HEK293 (cell line): ENCODE results near the gene CMAS.

Source experiments
- CTCF ChIA-PET: fragments of 350-600 bp; formaldehyde crosslinking; extraction: SDS; loops from one replicate; lab custom pipeline; 2021; ENCODE audit warnings: antibody characterized with exemption; lab: Yijun Ruan, JAX
- POLR2A ChIA-PET: fragments of 300-600 bp; formaldehyde crosslinking; extraction: SDS; loops from one replicate; lab custom pipeline; 2020; ENCODE audit warnings: antibody characterized with exemption, inconsistent platforms; lab: Yijun Ruan, JAX
- H3K27ac ChIP-seq: fragments of 200-500 bp; sonication (Bioruptor generic); 2 replicates; pipeline ENCODE4 v1.5.1; 2014; ENCODE audit warnings: low read depth, low read length, control low read depth, inconsistent platforms; ENCODE audit errors: extremely low read depth
- H3K36me3 ChIP-seq, 2 experiments: fragments of 200-500 bp in 1 of 2; sonication (Bioruptor generic) in 1 of 2; 1 replicate in 1 of 2; 2 replicates in 1 of 2; pipeline ENCODE4 v1.5.1; 2014 to 2017; ENCODE audit warnings: inconsistent platforms in 2 of 2, low read length in 2 of 2; ENCODE audit not compliant: control insufficient read depth in 2 of 2, insufficient read depth in 1 of 2
- H3K4me1 ChIP-seq: fragments of 200-500 bp; sonication (Bioruptor generic); 2 replicates; pipeline ENCODE4 v1.5.1; 2014; ENCODE audit warnings: mild to moderate bottlenecking, low read length, inconsistent platforms; ENCODE audit not compliant: control insufficient read depth, insufficient read depth
- H3K4me3 ChIP-seq: 2 replicates; pipeline ENCODE4 v1.5.1; 2011; ENCODE audit warnings: low read depth, mild to moderate bottlenecking, control low read depth, low read length, moderate library complexity
- H3K9me3 ChIP-seq: fragments of 200-500 bp; sonication (Bioruptor generic); 2 replicates; pipeline ENCODE4 v1.5.1; 2014; ENCODE audit warnings: low read depth, low read length, inconsistent platforms; ENCODE audit not compliant: control insufficient read depth, insufficient read depth
- GFI1B ChIP-seq: fragments of 450-650 bp; formaldehyde crosslinking; IDR thresholded peaks from 2 replicates; pipeline ENCODE4 v1.5.1; 2016; ENCODE audit warnings: missing biosample characterization, missing genetic modification characterization
- KLF16 ChIP-seq: fragments of 450-650 bp; formaldehyde crosslinking; IDR thresholded peaks from 2 replicates; pipeline ENCODE4 v1.5.1; 2017; ENCODE audit warnings: missing biosample characterization, missing genetic modification characterization
- KLF9 ChIP-seq: fragments of 450-650 bp; formaldehyde crosslinking; IDR thresholded peaks from 2 replicates; pipeline ENCODE4 v1.5.1; 2016; ENCODE audit warnings: missing biosample characterization, missing genetic modification characterization, low read depth
- OSR2 ChIP-seq: fragments of 450-650 bp; formaldehyde crosslinking; IDR thresholded peaks from 2 replicates; pipeline ENCODE4 v1.5.1; 2016; ENCODE audit warnings: missing biosample characterization, missing genetic modification characterization
- PATZ1 ChIP-seq: fragments of 450-650 bp; formaldehyde crosslinking; IDR thresholded peaks from 2 replicates; pipeline ENCODE4 v1.5.1; 2016; ENCODE audit warnings: missing biosample characterization, missing genetic modification characterization
- PRDM1 ChIP-seq: fragments of 450-650 bp; formaldehyde crosslinking; IDR thresholded peaks from 2 replicates; pipeline ENCODE4; 2016; ENCODE audit warnings: missing biosample characterization, missing genetic modification characterization
- PRDM6 ChIP-seq: fragments of 450-650 bp; formaldehyde crosslinking; IDR thresholded peaks from 2 replicates; pipeline ENCODE4 v1.5.1; 2017; ENCODE audit warnings: missing biosample characterization, missing genetic modification characterization
- SALL2 ChIP-seq: fragments of 450-650 bp; formaldehyde crosslinking; IDR thresholded peaks from 2 replicates; pipeline ENCODE4 v1.5.0; 2017; ENCODE audit warnings: missing biosample characterization, mild to moderate bottlenecking, missing genetic modification characterization, borderline replicate concordance
- ZBTB11 ChIP-seq: fragments of 450-650 bp; formaldehyde crosslinking; conservative IDR thresholded peaks from 2 replicates; pipeline ENCODE4 v1.5.1; 2016; ENCODE audit warnings: low read depth, missing biosample characterization, missing genetic modification characterization
- ZBTB21 ChIP-seq: fragments of 450-650 bp; formaldehyde crosslinking; IDR thresholded peaks from 2 replicates; pipeline ENCODE4 v1.5.1; 2017; ENCODE audit warnings: missing biosample characterization, missing genetic modification characterization
- ZBTB49 ChIP-seq: fragments of 450-650 bp; formaldehyde crosslinking; IDR thresholded peaks from 2 replicates; pipeline ENCODE4 v1.5.1; 2016; ENCODE audit warnings: missing biosample characterization, missing genetic modification characterization, low read depth
- ZEB2 ChIP-seq: fragments of 450-650 bp; formaldehyde crosslinking; IDR thresholded peaks from 2 replicates; pipeline ENCODE4 v1.5.1; 2016; ENCODE audit warnings: missing biosample characterization, missing genetic modification characterization
- ZNF121 ChIP-seq: fragments of 450-650 bp; formaldehyde crosslinking; IDR thresholded peaks from 2 replicates; pipeline ENCODE4 v1.5.1; 2016; ENCODE audit warnings: missing biosample characterization, missing genetic modification characterization
- ZNF214 ChIP-seq: fragments of 450-650 bp; formaldehyde crosslinking; IDR thresholded peaks from 2 replicates; pipeline ENCODE4 v1.5.1; 2017; ENCODE audit warnings: missing biosample characterization, mild to moderate bottlenecking, missing genetic modification characterization, borderline replicate concordance
- ZNF366 ChIP-seq: fragments of 450-650 bp; formaldehyde crosslinking; conservative IDR thresholded peaks from 2 replicates; pipeline ENCODE4 v1.5.1; 2016; ENCODE audit warnings: missing biosample characterization, missing genetic modification characterization
- ZNF404 ChIP-seq: fragments of 450-650 bp; formaldehyde crosslinking; IDR thresholded peaks from 2 replicates; pipeline ENCODE4 v1.5.1; 2017; ENCODE audit warnings: missing biosample characterization, missing genetic modification characterization
- ZNF530 ChIP-seq: fragments of 450-650 bp; formaldehyde crosslinking; IDR thresholded peaks from 2 replicates; pipeline ENCODE4 v1.5.1; 2016; ENCODE audit warnings: low read depth, missing biosample characterization, missing genetic modification characterization
- ZNF658 ChIP-seq: fragments of 450-650 bp; formaldehyde crosslinking; IDR thresholded peaks from 2 replicates; pipeline ENCODE4; 2016; ENCODE audit warnings: missing biosample characterization, missing genetic modification characterization
- ZNF785 ChIP-seq: fragments of 450-650 bp; formaldehyde crosslinking; IDR thresholded peaks from 2 replicates; pipeline ENCODE4 v1.5.1; 2016; ENCODE audit warnings: missing biosample characterization, missing genetic modification characterization

CMAS gene

GRCh38 chr12:22038734-22039133, 7.3 kb upstream of the CMAS start:
- TF ChIP-seq ZNF530 = no peak
- no peaks in the 10 kb centered on the region for H3K4me1 ChIP-seq
- H3K4me3 ChIP-seq = no peak overlapping the region
- no peaks in the 10 kb centered on the region for H3K36me3 ChIP-seq
- H3K9me3 ChIP-seq = no peaks in the 10 kb centered on the region
- CTCF ChIA-PET = no interaction called here
- H3K27ac ChIP-seq = no peak overlapping the region
- POLR2A ChIA-PET = no interaction called here

GRCh38 chr12:22039361-22039760, 6.7 kb upstream of the CMAS start:
- no peaks in the 10 kb centered on the region for H3K9me3 ChIP-seq
- no peaks in the 10 kb centered on the region for H3K4me1 ChIP-seq
- TF ChIP-seq KLF9 (tag by site-specific recombination) (no peak), PATZ1 (tag by site-specific recombination) (no peak), SALL2 (no peak), ZNF366 (no peak), ZNF404 (tag by site-specific recombination) (no peak), PRDM1 (tag by site-specific recombination) (no peak), ZNF785 (tag by site-specific recombination) (no peak), ZEB2 (tag by site-specific recombination) (no peak), GFI1B (tag by site-specific recombination) (no peak), ZBTB49 (tag by site-specific recombination) (no peak), ZNF214 (no peak), ZBTB21 (tag by site-specific recombination) (no peak), KLF16 (no peak), ZNF658 (tag by site-specific recombination) (no peak), ZBTB11 (no peak), PRDM6 (tag by site-specific recombination) (no peak), OSR2 (tag by site-specific recombination) (no peak), ZNF121 (tag by site-specific recombination) (no peak)
- no peak overlapping the region for H3K4me3 ChIP-seq
- POLR2A ChIA-PET = no interaction called here
- CTCF ChIA-PET = no interaction called here
- no peak overlapping the region for H3K27ac ChIP-seq
- no peaks in the 10 kb centered on the region for H3K36me3 ChIP-seq
